HAP-1 (cell line): ENCODE measurements around the gene PPP2CA.

ENCODE experiments used
- DNase-seq, 2 experiments: peaks; one replicate each; pipeline ENCODE4 v3.0.0-alpha.2; 2016 to 2020; ENCODE audit warnings: low spot score in 2 of 2
- H3K27me3 ChIP-seq: fragments of 250-450 bp; sonication (Bioruptor Pico); 2 replicates; pipeline ENCODE4 v1.5.1; 2020; ENCODE audit warnings: low read depth, mild to moderate bottlenecking, moderate library complexity
- H3K36me3 ChIP-seq: fragments of 250-450 bp; sonication (Bioruptor Pico); replicated peaks from 2 replicates; pipeline ENCODE4 v1.5.1; 2020; ENCODE audit warnings: mild to moderate bottlenecking
- H3K4me1 ChIP-seq: fragments of 250-450 bp; sonication (Bioruptor Pico); 2 replicates; pipeline ENCODE4 v1.5.1; 2020; ENCODE audit warnings: mild to moderate bottlenecking
- H3K4me3 ChIP-seq: fragments of 250-450 bp; sonication (Bioruptor Pico); 2 replicates; pipeline ENCODE4 v1.5.1; 2020; ENCODE audit warnings: mild to moderate bottlenecking, moderate library complexity
- H3K9me3 ChIP-seq: fragments of 250-450 bp; sonication (Bioruptor Pico); 2 replicates; pipeline ENCODE4 v1.5.1; 2020; ENCODE audit warnings: mild to moderate bottlenecking, moderate library complexity
- in situ Hi-C: fragments of 300-500 bp; cut with MboI; formaldehyde crosslinking; loops from 3 replicates; pipeline ENCODE4 v1.14.3; 2020; ENCODE audit warnings: low sequenced_read_pairs, inconsistent platforms, mixed read lengths

Gene PPP2CA

GRCh38 chr5:134250949-134251348 lies 25.1 kb upstream of the PPP2CA start:
- Histone ChIP-seq H3K27me3 (no peaks in the 10 kb centered on the region), H3K4me3 (no peak overlapping the region), H3K4me1 (peaks cover 11% of the 10 kb centered on the region), H3K9me3 (no peaks in the 10 kb centered on the region), H3K36me3 (no peaks in the 10 kb centered on the region)
- no peak for DNase-seq
- in situ Hi-C loops = no loop called here

DNA sequence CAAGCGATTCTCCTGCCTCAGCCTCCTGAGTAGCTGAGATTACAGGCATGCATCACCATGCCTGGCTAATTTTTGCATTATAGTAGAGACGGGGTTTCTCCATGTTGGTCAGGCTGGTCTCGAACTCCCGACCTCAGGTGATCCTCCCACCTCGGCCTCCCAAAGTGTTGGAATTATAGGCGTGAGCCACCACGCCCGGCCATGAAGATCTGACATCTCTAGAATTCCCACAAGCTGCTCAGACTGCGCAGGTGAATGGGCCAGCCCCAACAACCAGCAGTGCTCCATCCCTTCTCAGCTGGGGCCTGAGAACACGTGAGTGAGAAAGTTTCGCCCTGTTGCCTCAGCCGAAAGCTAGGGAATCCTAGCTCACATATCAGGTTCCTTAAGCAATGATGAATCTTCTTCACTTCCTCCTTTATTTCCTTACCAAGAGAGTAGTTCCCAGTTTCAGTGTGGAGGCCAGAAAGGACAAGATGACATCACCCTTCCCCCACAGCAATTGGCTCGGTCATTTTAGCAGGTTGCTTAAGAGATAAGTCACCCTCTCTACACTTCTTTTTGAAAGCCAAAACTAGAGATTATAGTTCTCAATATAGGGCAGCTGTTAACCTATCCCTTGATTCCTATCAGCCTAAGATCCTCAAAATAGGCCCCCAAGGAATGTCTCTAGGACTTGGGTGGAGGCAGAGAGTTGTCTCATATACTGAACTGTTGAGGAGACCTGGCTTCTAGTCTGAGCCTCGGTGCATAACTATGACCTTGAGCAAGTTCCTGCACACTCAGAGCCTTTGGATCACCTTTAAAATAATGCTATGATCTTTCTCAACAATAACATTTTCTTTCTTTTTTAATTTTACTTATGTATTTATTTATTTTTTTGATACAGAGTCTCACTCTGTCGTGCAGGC lies 23.9 kb upstream of the PPP2CA start:
- Histone ChIP-seq H3K36me3 (no peaks in the 10 kb centered on the region), H3K4me3 (no peak overlapping the region), H3K4me1 (peaks cover 11% of the 10 kb centered on the region), H3K9me3 (no peaks in the 10 kb centered on the region), H3K27me3 (no peaks in the 10 kb centered on the region)
- in situ Hi-C loops = loop anchor here (5.0 kb wide), 1 partner anchor 33 kb away; no protein-coding TSS in a partner anchor
- no peak for DNase-seq

- H3K36me3 ChIP-seq = no peaks in the 10 kb centered on the region
- H3K4me3 ChIP-seq = no peak overlapping the region
- no peak for DNase-seq
- peaks cover 11% of the 10 kb centered on the region for H3K4me1 ChIP-seq
- no peaks in the 10 kb centered on the region for H3K9me3 ChIP-seq
- no peaks in the 10 kb centered on the region for H3K27me3 ChIP-seq
- in situ Hi-C loops = loop anchor here (5.0 kb wide), 1 partner anchor 34 kb away; no protein-coding TSS in a partner anchor
Measured at GRCh38 chr5:134248256-134248655, 22.4 kb upstream of the PPP2CA start.

DNA sequence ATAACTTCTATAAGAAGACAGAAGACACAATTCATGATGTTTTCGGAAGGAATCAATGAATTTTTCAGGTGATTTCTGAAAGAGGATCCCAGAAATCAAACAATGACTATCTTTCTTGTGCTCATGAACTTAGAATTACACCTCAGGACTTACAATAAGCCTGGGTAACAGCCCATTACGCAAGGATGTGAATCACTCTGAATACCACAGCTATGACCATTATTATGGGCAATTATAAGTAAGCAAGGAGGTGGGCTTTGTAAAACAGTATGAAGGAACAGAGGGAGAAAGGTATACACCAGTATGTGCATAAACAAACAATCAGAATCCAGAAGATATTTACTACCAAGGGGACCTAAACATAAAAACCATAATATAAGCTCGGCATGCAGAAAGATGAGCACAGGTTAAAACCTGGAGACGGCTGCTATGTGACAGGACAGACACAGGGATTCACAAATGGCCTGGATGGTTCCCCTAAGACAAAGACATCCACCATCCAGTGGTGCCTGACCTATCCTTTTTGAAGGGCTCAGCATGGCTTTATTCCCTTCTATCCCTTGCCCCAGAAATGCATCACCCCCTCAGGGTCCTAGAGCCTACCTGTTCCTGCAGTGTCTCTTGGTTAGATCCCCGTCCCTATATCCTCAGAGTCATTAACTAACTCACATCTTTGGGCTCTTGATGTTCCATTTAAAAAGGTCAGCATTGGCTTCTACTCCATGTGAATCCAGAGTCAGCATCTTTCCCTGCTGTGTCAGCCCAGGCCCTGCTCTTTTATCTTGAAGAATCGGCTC lies 21.8 kb upstream of the PPP2CA start:
- in situ Hi-C loops = loop anchor here (5.0 kb wide), 1 partner anchor 35 kb away; no protein-coding TSS in a partner anchor
- peaks cover 11% of the 10 kb centered on the region for H3K4me1 ChIP-seq
- H3K9me3 ChIP-seq = no peaks in the 10 kb centered on the region
- H3K36me3 ChIP-seq = no peaks in the 10 kb centered on the region
- no peaks in the 10 kb centered on the region for H3K27me3 ChIP-seq
- DNase-seq = peak; percentile 11 to 17
- H3K4me3 ChIP-seq = no peak overlapping the region

GRCh38 chr5:134246771-134247427 lies 21.0 kb upstream of the PPP2CA start:
- in situ Hi-C loops = loop anchor here (5.0 kb wide), 1 partner anchor 35 kb away; no protein-coding TSS in a partner anchor
- DNase-seq = no peak

GRCh38 chr5:134245692-134246091 lies 19.8 kb upstream of the PPP2CA start:
- in situ Hi-C loops = loop anchor here (5.0 kb wide), 1 partner anchor 37 kb away; no protein-coding TSS in a partner anchor
- DNase-seq = no peak
- Histone ChIP-seq H3K36me3 (no peaks in the 10 kb centered on the region), H3K4me3 (no peak overlapping the region), H3K27me3 (no peaks in the 10 kb centered on the region), H3K9me3 (no peaks in the 10 kb centered on the region), H3K4me1 (peaks cover 11% of the 10 kb centered on the region)

More at GRCh38 chr5:134246771-134247427, 21.0 kb upstream of the PPP2CA start:
- H3K4me3 ChIP-seq = no peak overlapping the region
- H3K36me3 ChIP-seq = no peaks in the 10 kb centered on the region
- H3K9me3 ChIP-seq = no peaks in the 10 kb centered on the region
- no peaks in the 10 kb centered on the region for H3K27me3 ChIP-seq
- peaks cover 11% of the 10 kb centered on the region for H3K4me1 ChIP-seq

DNA sequence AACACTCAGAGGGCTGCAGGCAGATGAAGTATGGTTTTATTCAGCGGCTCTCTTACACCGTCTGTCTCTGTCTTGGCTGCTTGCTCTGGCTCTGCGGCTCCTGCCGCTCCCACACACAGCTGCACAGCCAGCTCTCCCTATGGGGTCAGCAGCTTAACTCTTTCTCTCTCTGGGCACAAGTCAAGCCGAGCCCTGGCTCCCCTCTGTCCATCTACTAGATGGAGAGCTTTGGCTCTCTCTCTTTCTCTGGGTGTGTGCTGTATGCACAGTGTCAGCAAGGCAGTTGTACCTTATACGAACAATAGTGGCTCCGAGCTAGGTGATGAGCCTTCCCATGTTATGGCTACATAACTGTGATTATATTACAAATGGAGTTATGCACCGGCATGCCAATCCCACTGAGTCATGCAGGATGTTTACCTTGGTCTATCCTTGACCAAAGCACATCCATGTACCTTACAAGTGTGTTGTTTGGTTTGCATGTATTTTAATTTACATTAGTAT lies 19.3 kb upstream of the PPP2CA start:
- peaks cover 11% of the 10 kb centered on the region for H3K4me1 ChIP-seq
- DNase-seq = peak in 1 of 2 experiments; percentile 17
- in situ Hi-C loops = loop anchor here (5.0 kb wide), 1 partner anchor 37 kb away; no protein-coding TSS in a partner anchor
- H3K36me3 ChIP-seq = no peaks in the 10 kb centered on the region
- no peak overlapping the region for H3K4me3 ChIP-seq
- H3K9me3 ChIP-seq = no peaks in the 10 kb centered on the region
- no peaks in the 10 kb centered on the region for H3K27me3 ChIP-seq

- Histone ChIP-seq H3K4me3 (no peak overlapping the region), H3K4me1 (peaks cover 1% of the 10 kb centered on the region), H3K9me3 (no peaks in the 10 kb centered on the region), H3K36me3 (no peaks in the 10 kb centered on the region), H3K27me3 (no peaks in the 10 kb centered on the region)
- no peak for DNase-seq
- in situ Hi-C loops = no loop called here
Measured at GRCh38 chr5:134242146-134242545, 16.3 kb upstream of the PPP2CA start.

DNA sequence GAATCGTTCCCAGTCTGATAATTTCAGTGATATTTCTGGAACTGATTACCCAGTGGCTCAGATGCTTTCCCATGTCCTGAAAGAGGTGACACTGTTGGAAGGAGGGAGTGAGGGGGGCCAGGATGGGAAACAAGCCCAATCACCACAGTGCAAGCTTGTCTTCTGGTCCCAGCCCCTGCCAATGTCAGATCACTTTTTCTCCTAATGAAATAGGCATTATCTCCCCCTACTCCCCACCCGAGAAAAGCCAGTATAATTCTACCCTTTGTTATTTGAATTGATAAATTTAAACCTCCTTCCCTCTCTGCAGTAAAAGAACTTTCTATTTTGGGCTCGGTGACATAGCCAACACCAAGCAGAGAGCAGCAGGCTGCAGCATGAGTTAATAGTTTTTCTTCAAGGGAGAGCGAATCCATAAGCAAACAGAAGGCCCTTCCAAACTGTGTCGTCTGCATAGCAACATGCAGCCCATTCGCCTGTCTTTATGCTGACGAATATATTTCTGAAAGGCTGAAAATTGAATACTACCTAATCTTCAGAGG lies 14.6 kb upstream of the PPP2CA start:
- in situ Hi-C loops = no loop called here
- no peak for DNase-seq
- H3K27me3 ChIP-seq = no peaks in the 10 kb centered on the region
- no peaks in the 10 kb centered on the region for H3K36me3 ChIP-seq
- no peak overlapping the region for H3K4me3 ChIP-seq
- H3K4me1 ChIP-seq = no peaks in the 10 kb centered on the region
- H3K9me3 ChIP-seq = no peaks in the 10 kb centered on the region

- DNase-seq = no peak
- Histone ChIP-seq H3K36me3 (no peaks in the 10 kb centered on the region), H3K4me1 (no peaks in the 10 kb centered on the region), H3K27me3 (no peaks in the 10 kb centered on the region), H3K4me3 (no peak overlapping the region), H3K9me3 (no peaks in the 10 kb centered on the region)
- in situ Hi-C loops = no loop called here
Measured at GRCh38 chr5:134236820-134237219, 10.9 kb upstream of the PPP2CA start.

DNA sequence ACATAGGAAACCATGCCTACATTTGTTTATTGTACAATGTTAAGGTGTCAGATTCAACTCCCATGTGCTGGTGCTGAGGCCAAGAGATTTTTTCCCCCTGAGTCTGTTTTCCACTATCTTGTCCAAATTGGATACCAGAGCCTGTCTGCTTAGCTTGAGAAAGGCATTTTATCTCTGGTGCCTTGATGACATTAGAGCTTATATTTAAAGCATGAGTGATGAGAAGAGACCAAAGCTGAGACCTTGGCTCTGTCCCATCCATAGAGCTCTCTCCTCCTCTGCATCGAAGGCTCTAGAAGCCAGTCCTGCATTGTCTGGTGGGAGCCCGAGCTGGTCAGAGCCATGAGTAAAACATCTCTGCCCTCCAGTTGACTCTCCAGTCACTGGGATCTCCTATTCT lies 10.4 kb upstream of the PPP2CA start:
- H3K4me1 ChIP-seq = no peaks in the 10 kb centered on the region
- in situ Hi-C loops = no loop called here
- no peaks in the 10 kb centered on the region for H3K27me3 ChIP-seq
- no peak overlapping the region for H3K4me3 ChIP-seq
- H3K36me3 ChIP-seq = no peaks in the 10 kb centered on the region
- H3K9me3 ChIP-seq = no peaks in the 10 kb centered on the region
- no peak for DNase-seq

GRCh38 chr5:134228624-134229023 lies 2.8 kb upstream of the PPP2CA start:
- Histone ChIP-seq H3K9me3 (no peaks in the 10 kb centered on the region), H3K36me3 (peaks cover 4% of the 10 kb centered on the region), H3K27me3 (no peaks in the 10 kb centered on the region), H3K4me1 (peaks cover 10% of the 10 kb centered on the region), H3K4me3 (no peak overlapping the region)
- no peak for DNase-seq
- in situ Hi-C loops = no loop called here

GRCh38 chr5:134227776-134228175 lies 1.9 kb upstream of the PPP2CA start:
- H3K9me3 ChIP-seq = no peaks in the 10 kb centered on the region
- no peak overlapping the region for H3K4me3 ChIP-seq
- peaks cover 4% of the 10 kb centered on the region for H3K36me3 ChIP-seq
- in situ Hi-C loops = no loop called here
- H3K4me1 ChIP-seq = peaks cover 18% of the 10 kb centered on the region
- no peaks in the 10 kb centered on the region for H3K27me3 ChIP-seq
- DNase-seq = no peak
